ENCODE measurements around the gene FRAS1. TPM values are rescaled to one million over a fixed set of nuclear protein-coding genes. Genes with fewer than 3 reads are reported as not detected.
A peak's percentile ranks its signal among the peaks of the same experiment; 100 is the strongest.

Gene FRAS1
- total RNA-seq, 1 donor from 2014 or later = 24.6 TPM

- Mint-ChIP-seq H3K36me3 (ENCODE audit: low read depth, unreplicated experiment) (no peaks in the 10 kb centered on the region), H3K9me3 (ENCODE audit: unreplicated experiment) (no peaks in the 10 kb centered on the region), H3K27me3 (ENCODE audit: low read depth, unreplicated experiment) (no peaks in the 10 kb centered on the region), H3K4me1 (ENCODE audit: low read depth, unreplicated experiment) (peaks cover 21% of the 10 kb centered on the region), H3K4me3 (ENCODE audit: unreplicated experiment) (no peak overlapping the region), H3K27ac (ENCODE audit: unreplicated experiment) (no peak overlapping the region)
- Histone ChIP-seq H3K9ac (ENCODE audit: low read length) (no peak overlapping the region), H3K4me1 (ENCODE audit: insufficient read depth, low read length) (peaks cover 7% of the 10 kb centered on the region), H3K4me3 (ENCODE audit: insufficient read depth, low read depth, low read length) (no peak overlapping the region), H3K9me3 (ENCODE audit: insufficient read depth, low read depth, low read length) (no peaks in the 10 kb centered on the region), H3K36me3 (ENCODE audit: insufficient read depth, low read length) (no peaks in the 10 kb centered on the region), H3K4me2 (ENCODE audit: low read length) (no peak overlapping the region), H4K20me1 (ENCODE audit: insufficient read depth, low read length) (no peaks in the 10 kb centered on the region), H3K79me2 (ENCODE audit: insufficient read depth, low read length) (no peaks in the 10 kb centered on the region), H3K27me3 (ENCODE audit: insufficient read depth, low read length) (peaks cover 3% of the 10 kb centered on the region), H2AFZ (ENCODE audit: low read depth, low read length) (no peak overlapping the region), H3K27ac (ENCODE audit: low read depth, low read length) (no peak overlapping the region)
- no peak for FAIRE-seq
- DNase-seq (ENCODE audit: low read depth) = no peak
- TF ChIP-seq CTCF (IDR thresholded peaks at IDR 0.05; ENCODE audit: insufficient read depth, low read depth, low read length) (no peak), EZH2 (IDR thresholded peaks at IDR 0.05; ENCODE audit: insufficient read depth, low read length) (no peak)
Observed at GRCh38 chr4:78152795-78153194, 95.7 kb downstream of the FRAS1 start.

- Histone ChIP-seq H3K4me3 (ENCODE audit: insufficient read depth, low read depth, low read length) (no peak overlapping the region), H3K36me3 (ENCODE audit: insufficient read depth, low read length) (no peaks in the 10 kb centered on the region), H3K4me1 (ENCODE audit: insufficient read depth, low read length) (peaks cover 7% of the 10 kb centered on the region), H3K4me2 (ENCODE audit: low read length) (peak overlapping the region; percentile 6), H4K20me1 (ENCODE audit: insufficient read depth, low read length) (no peaks in the 10 kb centered on the region), H2AFZ (ENCODE audit: low read depth, low read length) (no peak overlapping the region), H3K27ac (ENCODE audit: low read depth, low read length) (no peak overlapping the region), H3K9ac (ENCODE audit: low read length) (no peak overlapping the region), H3K9me3 (ENCODE audit: insufficient read depth, low read depth, low read length) (no peaks in the 10 kb centered on the region), H3K79me2 (ENCODE audit: insufficient read depth, low read length) (no peaks in the 10 kb centered on the region), H3K27me3 (ENCODE audit: insufficient read depth, low read length) (peaks cover 5% of the 10 kb centered on the region)
- DNase-seq (ENCODE audit: low read depth) = no peak
- Mint-ChIP-seq H3K27ac (ENCODE audit: unreplicated experiment) (no peak overlapping the region), H3K4me3 (ENCODE audit: unreplicated experiment) (no peak overlapping the region), H3K27me3 (ENCODE audit: low read depth, unreplicated experiment) (no peaks in the 10 kb centered on the region), H3K9me3 (ENCODE audit: unreplicated experiment) (no peaks in the 10 kb centered on the region), H3K36me3 (ENCODE audit: low read depth, unreplicated experiment) (no peaks in the 10 kb centered on the region), H3K4me1 (ENCODE audit: low read depth, unreplicated experiment) (peaks cover 14% of the 10 kb centered on the region)
- FAIRE-seq = no peak
- no peak for TF ChIP-seq CTCF (IDR thresholded peaks at IDR 0.05; ENCODE audit: insufficient read depth, low read depth, low read length)
- no peak for TF ChIP-seq EZH2 (IDR thresholded peaks at IDR 0.05; ENCODE audit: insufficient read depth, low read length)
Observed at GRCh38 chr4:78154972-78155590, 98.0 kb downstream of the FRAS1 start.

- no peaks in the 10 kb centered on the region for H3K9me3 Mint-ChIP-seq (ENCODE audit: unreplicated experiment)
- FAIRE-seq = no peak
- no peaks in the 10 kb centered on the region for H3K79me2 ChIP-seq (ENCODE audit: insufficient read depth, low read length)
Observed at GRCh38 chr4:78155616-78156105, 98.5 kb downstream of the FRAS1 start.

More at GRCh38 chr4:78155616-78156105, 98.5 kb downstream of the FRAS1 start:
- Histone ChIP-seq H3K27me3 (ENCODE audit: insufficient read depth, low read length) (peaks cover 5% of the 10 kb centered on the region), H3K4me3 (ENCODE audit: insufficient read depth, low read depth, low read length) (no peak overlapping the region), H4K20me1 (ENCODE audit: insufficient read depth, low read length) (no peaks in the 10 kb centered on the region), H3K27ac (ENCODE audit: low read depth, low read length) (no peak overlapping the region), H3K9me3 (ENCODE audit: insufficient read depth, low read depth, low read length) (no peaks in the 10 kb centered on the region), H3K36me3 (ENCODE audit: insufficient read depth, low read length) (no peaks in the 10 kb centered on the region), H3K4me1 (ENCODE audit: insufficient read depth, low read length) (peaks cover 7% of the 10 kb centered on the region), H2AFZ (ENCODE audit: low read depth, low read length) (no peak overlapping the region), H3K9ac (ENCODE audit: low read length) (no peak overlapping the region), H3K4me2 (ENCODE audit: low read length) (peak overlapping the region; percentile 6)
- peak; percentile 57 for DNase-seq (ENCODE audit: low read depth)
- Mint-ChIP-seq H3K27me3 (ENCODE audit: low read depth, unreplicated experiment) (no peaks in the 10 kb centered on the region), H3K27ac (ENCODE audit: unreplicated experiment) (no peak overlapping the region), H3K36me3 (ENCODE audit: low read depth, unreplicated experiment) (no peaks in the 10 kb centered on the region), H3K4me3 (ENCODE audit: unreplicated experiment) (no peak overlapping the region), H3K4me1 (ENCODE audit: low read depth, unreplicated experiment) (peaks cover 14% of the 10 kb centered on the region)
- no peak for TF ChIP-seq CTCF (IDR thresholded peaks at IDR 0.05; ENCODE audit: insufficient read depth, low read depth, low read length)
- no peak for TF ChIP-seq EZH2 (IDR thresholded peaks at IDR 0.05; ENCODE audit: insufficient read depth, low read length)
